ENCODE data around the gene TOR4A. TPM values are rescaled to one million over a fixed set of nuclear protein-coding genes. Genes with fewer than 3 reads are reported as not detected.
A peak's percentile ranks its signal among the peaks of the same experiment; 100 is the strongest.

TOR4A gene
- total and polyA plus RNA-seq, 10 of the 15 experiments (the other 5 are each of a cell fraction or from before 2014, with no cell fraction given) = 2.0 to 19.9 (median 3.7) TPM

DNA sequence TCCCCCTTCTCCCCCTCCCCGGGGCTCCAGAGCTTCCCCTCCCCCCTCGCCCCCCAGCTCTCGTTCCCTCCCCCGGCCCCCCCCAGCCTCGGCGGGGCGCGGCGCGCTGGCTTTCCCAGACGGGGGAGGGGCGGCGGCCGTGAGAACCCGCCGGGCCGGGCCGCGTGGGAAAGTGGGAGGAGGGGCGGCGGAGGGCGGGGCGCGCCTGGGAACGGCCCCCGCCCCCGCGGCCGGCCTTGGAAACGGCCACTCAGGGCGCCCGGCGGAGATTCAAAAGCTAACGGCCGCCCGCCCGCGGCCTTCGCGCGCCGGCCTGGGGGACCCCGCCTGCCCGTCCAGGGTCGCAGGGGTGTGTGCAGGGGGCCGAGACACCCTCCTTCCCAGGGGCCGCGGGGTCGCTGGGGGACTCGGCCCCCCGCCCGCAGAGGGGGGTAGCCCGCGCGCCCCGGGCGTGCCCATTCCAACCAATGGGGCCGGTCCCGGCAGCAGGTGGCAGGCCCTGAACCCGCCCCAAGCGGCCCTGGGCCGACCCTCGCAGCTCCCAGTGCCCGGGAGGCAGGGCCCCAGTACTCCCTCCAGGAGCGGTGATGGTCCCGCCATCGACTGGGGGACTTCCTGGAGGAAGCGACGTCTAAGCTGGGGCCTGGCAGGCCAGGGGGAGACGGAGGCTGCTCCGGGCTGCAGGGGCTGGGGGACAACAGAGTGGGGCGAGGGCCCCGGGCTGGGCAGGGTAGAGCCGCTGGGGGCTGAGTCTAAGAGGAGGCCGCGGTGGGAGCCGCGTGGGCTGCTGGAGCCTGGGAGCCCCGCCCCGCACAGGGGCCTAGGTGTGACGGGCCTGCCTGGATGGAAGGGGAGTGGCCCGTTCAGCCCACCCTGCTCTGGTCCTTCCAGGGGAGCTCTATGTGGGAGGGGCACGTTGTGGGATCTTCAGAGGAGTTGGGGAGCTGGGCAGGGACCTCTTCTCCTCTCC is 38.8 kb downstream of the TOR4A start (continued):
- TF ChIP-seq, protein P1, sequence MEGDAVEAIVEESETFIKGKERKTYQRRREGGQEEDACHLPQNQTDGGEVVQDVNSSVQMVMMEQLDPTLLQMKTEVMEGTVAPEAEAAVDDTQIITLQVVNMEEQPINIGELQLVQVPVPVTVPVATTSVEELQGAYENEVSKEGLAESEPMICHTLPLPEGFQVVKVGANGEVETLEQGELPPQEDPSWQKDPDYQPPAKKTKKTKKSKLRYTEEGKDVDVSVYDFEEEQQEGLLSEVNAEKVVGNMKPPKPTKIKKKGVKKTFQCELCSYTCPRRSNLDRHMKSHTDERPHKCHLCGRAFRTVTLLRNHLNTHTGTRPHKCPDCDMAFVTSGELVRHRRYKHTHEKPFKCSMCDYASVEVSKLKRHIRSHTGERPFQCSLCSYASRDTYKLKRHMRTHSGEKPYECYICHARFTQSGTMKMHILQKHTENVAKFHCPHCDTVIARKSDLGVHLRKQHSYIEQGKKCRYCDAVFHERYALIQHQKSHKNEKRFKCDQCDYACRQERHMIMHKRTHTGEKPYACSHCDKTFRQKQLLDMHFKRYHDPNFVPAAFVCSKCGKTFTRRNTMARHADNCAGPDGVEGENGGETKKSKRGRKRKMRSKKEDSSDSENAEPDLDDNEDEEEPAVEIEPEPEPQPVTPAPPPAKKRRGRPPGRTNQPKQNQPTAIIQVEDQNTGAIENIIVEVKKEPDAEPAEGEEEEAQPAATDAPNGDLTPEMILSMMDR (IDR thresholded peaks at IDR 0.05 in 2 of 3, conservative IDR thresholded peaks at IDR 0.05 in 1 of 3; ENCODE audit: control insufficient read depth in 2 of 3, extremely low read depth in 1 of 3, insufficient read depth in 1 of 3, low read depth in 3 of 3, low read length in 3 of 3) = no peak
- TF ChIP-seq, protein P2, sequence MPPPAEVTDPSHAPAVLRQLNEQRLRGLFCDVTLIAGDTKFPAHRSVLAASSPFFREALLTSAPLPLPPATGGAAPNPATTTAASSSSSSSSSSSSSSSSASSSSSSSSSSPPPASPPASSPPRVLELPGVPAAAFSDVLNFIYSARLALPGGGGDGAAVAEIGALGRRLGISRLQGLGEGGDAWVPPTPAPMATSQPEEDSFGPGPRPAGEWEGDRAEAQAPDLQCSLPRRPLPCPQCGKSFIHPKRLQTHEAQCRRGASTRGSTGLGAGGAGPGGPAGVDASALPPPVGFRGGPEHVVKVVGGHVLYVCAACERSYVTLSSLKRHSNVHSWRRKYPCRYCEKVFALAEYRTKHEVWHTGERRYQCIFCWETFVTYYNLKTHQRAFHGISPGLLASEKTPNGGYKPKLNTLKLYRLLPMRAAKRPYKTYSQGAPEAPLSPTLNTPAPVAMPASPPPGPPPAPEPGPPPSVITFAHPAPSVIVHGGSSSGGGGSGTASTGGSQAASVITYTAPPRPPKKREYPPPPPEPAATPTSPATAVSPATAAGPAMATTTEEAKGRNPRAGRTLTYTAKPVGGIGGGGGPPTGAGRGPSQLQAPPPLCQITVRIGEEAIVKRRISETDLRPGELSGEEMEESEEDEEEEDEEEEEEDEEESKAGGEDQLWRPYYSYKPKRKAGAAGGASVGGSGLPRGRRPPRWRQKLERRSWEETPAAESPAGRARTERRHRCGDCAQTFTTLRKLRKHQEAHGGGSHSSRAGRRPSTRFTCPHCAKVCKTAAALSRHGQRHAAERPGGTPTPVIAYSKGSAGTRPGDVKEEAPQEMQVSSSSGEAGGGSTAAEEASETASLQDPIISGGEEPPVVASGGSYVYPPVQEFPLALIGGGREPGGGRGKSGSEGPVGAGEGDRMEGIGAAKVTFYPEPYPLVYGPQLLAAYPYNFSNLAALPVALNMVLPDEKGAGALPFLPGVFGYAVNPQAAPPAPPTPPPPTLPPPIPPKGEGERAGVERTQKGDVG (CRISPR knock-in tag; IDR thresholded peaks at IDR 0.05) = no peak
- TF ChIP-seq CBFB (IDR thresholded peaks at IDR 0.05; ENCODE audit: low read depth) = no peak
- TF ChIP-seq IKZF1 (conservative IDR thresholded peaks at IDR 0.05) = peak; percentile 82
- TF ChIP-seq TBL1XR1 (IDR thresholded peaks at IDR 0.05; ENCODE audit: low read depth, low read length) = no peak
- TF ChIP-seq JUNB (IDR thresholded peaks at IDR 0.05) = no peak
- TF ChIP-seq RBBP5 (conservative IDR thresholded peaks at IDR 0.05) = no peak
- TF ChIP-seq GABPA (IDR thresholded peaks at IDR 0.05; ENCODE audit: low read depth) = no peak
- no peak for TF ChIP-seq PAX5 (IDR thresholded peaks at IDR 0.05; ENCODE audit: borderline replicate concordance, low read depth, low read length)
- TF ChIP-seq RFX5 (IDR thresholded peaks at IDR 0.05; ENCODE audit: low read depth, low read length) = no peak
- peak; percentile 66 for TF ChIP-seq POLR2A (IDR thresholded peaks at IDR 0.05; ENCODE audit: low read depth, low read length)
- TF ChIP-seq, protein P3, sequence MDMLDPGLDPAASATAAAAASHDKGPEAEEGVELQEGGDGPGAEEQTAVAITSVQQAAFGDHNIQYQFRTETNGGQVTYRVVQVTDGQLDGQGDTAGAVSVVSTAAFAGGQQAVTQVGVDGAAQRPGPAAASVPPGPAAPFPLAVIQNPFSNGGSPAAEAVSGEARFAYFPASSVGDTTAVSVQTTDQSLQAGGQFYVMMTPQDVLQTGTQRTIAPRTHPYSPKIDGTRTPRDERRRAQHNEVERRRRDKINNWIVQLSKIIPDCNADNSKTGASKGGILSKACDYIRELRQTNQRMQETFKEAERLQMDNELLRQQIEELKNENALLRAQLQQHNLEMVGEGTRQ (IDR thresholded peaks at IDR 0.05; ENCODE audit: borderline replicate concordance, low read depth, low read length) = no peak
- TF ChIP-seq DPF2 (IDR thresholded peaks at IDR 0.05) = peak; percentile 84
- TF ChIP-seq BCL11A (IDR thresholded peaks at IDR 0.05; ENCODE audit: low read depth, low read length) = no peak
- no peak for TF ChIP-seq CREM (IDR thresholded peaks at IDR 0.05; ENCODE audit: low read depth)
- TF ChIP-seq SREBF2 (IDR thresholded peaks at IDR 0.05; ENCODE audit: low read length) = no peak
- no peak for TF ChIP-seq POU2F2 (IDR thresholded peaks at IDR 0.05; ENCODE audit: borderline replicate concordance, low read depth, low read length)
- no peak for TF ChIP-seq HDAC2 (IDR thresholded peaks at IDR 0.05)
- TF ChIP-seq TCF3 (IDR thresholded peaks at IDR 0.05; ENCODE audit: borderline replicate concordance, insufficient read depth, low read depth, low read length) = 0 out of 2 replicates have a peak, but pooled peaks have one; percentile 24
- no peak for TF ChIP-seq ASH2L (IDR thresholded peaks at IDR 0.05; ENCODE audit: borderline replicate concordance, low read depth)
- TF ChIP-seq CBX3 (IDR thresholded peaks at IDR 0.05; ENCODE audit: borderline replicate concordance, low read depth) = no peak
- TF ChIP-seq HDGF (IDR thresholded peaks at IDR 0.05) = peak; percentile 78
- no peak for TF ChIP-seq KDM1A (IDR thresholded peaks at IDR 0.05; ENCODE audit: borderline replicate concordance)
- TF ChIP-seq NFIC (IDR thresholded peaks at IDR 0.05; ENCODE audit: low read depth, low read length) = no peak
- TF ChIP-seq ZNF24 (IDR thresholded peaks at IDR 0.05) = no peak
- no peak for TF ChIP-seq NFXL1 (IDR thresholded peaks at IDR 0.05; ENCODE audit: borderline replicate concordance)
- TF ChIP-seq, protein P4, sequence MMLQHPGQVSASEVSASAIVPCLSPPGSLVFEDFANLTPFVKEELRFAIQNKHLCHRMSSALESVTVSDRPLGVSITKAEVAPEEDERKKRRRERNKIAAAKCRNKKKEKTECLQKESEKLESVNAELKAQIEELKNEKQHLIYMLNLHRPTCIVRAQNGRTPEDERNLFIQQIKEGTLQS (IDR thresholded peaks at IDR 0.05; ENCODE audit: borderline replicate concordance, extremely low read depth, low read depth, low read length) = no peak
- peak; percentile 75 for TF ChIP-seq LARP7 (IDR thresholded peaks at IDR 0.05)

Measured in GM12878 (cell line).